HG03045 (cell line): ENCODE measurements around the gene HIP1R.
"Not testable (repeated sequence)": the region's sequence is repeated elsewhere in the genome, so short reads cannot be mapped to it uniquely, and the experiment has no call there.

Experiments
- ATAC-seq: cut with Tn5 transposase; IDR thresholded peaks from one replicate; pipeline ENCODE4 v1.9.1; 2021; ENCODE audit warnings: mild to moderate bottlenecking, moderate library complexity; ENCODE audit not compliant: unreplicated experiment

The HIP1R gene

DNA sequence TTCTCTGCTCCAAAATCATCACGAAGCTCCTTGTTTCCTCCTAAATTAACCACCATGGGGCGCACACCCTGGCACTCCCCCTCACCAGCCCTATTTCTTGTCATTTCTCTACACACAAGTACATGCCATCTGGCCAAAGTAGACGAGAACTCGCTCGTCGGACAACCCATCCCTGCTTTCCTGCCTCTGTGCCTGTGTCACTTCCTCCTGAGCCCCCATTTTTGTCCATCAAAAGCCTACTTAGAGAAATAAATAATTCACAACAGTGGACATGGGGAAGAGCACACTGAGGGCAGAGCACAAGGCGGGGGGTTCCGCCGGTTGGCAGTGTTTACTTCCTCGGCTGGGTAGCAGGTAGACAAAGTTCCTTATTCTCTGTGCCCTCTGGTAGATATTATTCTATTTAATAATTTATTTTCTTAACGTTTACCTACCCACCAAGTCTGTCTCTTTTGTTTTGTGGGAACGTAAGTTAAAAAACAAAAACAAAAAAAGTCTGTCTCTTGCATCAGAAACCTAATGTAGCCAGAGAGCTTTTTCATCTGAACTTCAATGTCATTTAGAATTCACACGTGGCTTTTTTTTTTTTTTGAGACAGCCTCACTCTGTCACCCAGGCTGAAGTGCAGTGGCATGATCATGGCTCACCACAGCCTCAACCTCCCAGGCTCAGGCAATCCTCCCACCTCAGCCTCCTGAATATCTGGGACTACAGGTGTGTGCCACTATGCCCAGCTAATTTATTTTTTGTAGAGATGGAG lies 54.7 kb downstream of the HIP1R start:
- no peak for ATAC-seq

GRCh38 chr12:122891661-122892525 lies 56.6 kb downstream of the HIP1R start:
- ATAC-seq = no peak

DNA sequence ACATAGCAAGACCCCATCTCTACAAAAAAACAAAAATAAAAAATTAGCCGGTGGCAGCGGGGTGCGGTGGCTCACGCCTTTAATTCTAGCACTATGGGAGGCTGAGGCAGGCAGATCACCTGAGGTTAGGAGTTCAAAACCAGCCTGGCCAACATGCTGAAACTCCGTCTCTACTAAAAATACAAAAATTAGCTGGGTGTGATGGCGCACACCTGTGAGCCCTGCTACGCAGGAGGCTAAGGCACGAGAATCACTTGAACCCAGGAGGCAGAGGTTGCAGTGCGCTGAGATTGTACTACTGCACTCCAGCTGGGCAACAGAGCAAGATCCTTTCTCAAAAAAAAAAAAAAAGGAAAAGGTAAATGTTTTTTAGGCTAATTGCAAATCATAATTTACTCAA lies 57.5 kb downstream of the HIP1R start:
- not testable (repeated sequence) for ATAC-seq

DNA sequence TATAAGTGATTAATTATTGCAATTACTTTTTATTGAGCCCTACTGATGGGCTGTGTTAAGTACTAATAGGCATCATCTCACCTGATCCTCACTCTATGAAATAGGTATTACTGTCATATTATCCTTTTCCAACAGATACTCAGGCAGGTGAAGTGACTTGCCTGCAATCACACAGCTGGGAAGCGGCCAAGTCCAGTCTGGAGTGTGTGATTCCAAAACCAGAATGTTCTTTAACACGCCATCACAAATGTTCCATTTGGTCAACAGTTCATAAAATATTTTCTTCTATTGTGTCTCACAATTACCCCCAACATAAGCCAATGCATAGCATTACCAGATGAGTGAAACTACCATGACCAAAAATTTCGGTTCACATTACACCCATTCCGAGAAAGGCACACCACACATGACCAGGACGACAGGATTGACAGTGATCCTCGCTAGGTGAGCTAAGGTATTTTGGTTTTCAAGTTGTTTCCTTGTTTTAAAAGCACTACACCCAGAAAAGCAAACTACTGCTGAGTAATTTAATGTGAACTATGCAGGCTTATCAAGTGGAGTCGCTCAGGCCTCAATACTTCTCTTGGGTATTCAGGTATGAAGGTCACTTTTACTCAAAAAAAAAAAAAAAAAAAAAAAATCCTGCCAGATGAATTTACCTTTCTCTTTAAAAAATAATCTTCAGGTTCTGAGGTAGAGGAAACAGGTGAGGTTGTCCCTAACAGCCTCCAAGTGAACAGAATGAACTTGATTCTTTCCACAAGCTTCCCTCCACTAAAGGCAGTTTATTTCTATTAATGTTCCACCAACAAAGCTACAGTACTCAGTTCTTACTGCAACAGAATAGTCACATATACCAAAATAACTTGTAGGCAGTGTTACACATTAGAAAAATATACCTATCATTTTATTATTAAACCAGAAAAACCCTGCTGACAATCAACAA lies 58.2 kb downstream of the HIP1R start:
- ATAC-seq = no peak

DNA sequence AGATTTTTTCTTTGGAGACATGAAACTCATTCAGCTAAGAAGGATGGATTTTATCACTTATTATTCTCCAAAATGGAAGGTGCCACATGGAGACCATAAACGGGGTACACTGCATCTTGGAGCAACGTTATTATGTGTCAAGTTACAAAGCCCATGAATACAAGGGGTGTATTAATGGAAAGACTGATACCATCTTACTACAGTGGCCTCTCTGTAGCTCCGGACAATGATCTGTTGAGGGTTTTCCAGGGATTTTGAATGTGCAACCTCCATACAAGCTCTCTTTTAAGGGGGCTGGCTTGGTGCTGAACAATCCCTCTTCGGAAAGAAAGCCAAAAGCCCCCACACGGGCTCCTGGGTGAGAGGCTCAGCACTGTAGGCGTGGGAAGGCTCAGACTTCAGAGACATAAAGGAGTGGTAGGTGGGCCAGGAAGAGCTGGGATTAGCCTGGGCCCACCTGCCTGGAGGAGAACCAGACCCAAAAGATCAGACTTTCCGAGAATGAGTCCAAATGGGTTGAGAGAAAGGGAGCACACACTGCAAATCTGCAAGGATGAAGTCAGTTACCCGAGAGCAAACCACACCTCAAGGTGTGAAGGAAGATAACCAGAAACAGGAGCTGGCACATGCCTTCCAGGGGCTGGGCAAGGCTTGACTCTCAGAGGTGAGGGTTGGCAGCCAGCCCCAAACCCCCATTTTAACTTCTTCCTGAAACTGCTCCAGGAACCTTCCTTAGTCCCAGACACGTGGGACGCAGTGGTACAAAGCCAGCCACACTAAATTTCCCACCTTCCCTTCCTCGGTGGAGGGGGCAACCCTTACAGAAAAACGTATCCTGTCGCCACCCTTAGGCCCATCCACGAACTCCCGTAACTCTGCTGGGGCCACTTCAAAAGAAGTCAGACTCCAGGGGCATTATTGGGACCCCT lies 59.2 kb downstream of the HIP1R start:
- ATAC-seq = no peak

GRCh38 chr12:122895320-122895703 lies 60.1 kb downstream of the HIP1R start:
- no peak for ATAC-seq

GRCh38 chr12:122895704-122896636 lies 60.7 kb downstream of the HIP1R start, which contains the start of gene VPS37B:
Gene VPS37B, minus strand, starts transcription at chr12:122896124. Its CDS starts 62 bp downstream, at chr12:122896062.
- peak; percentile 60 for ATAC-seq

GRCh38 chr12:122896662-122897061 lies 61.4 kb downstream of the HIP1R start:
- no peak for ATAC-seq

GRCh38 chr12:122899887-122900286 lies 64.6 kb downstream of the HIP1R start:
- no peak for ATAC-seq

GRCh38 chr12:122902854-122903692 lies 67.8 kb downstream of the HIP1R start:
- no peak for ATAC-seq

- no peak for ATAC-seq
Measured at GRCh38 chr12:122903693-122904034, 68.4 kb downstream of the HIP1R start.

DNA sequence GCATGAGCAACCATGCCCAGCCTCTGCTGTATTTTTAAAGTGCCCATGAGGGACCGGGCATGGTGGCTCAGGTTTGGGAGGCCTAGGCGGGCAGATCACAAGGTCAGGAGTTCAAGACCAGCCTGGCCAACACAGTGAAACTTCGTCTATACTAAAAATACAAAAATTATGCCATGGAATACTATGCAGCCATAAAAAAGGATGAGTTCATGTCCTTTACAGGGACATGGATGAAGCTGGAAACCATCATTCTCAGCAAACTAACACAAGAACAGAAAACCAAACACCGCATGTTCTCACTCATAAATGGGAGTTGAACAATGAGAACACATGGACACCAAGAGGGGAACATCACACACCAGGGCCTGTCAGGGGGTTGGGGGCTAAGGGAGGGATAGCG lies 70.0 kb downstream of the HIP1R start:
- not testable (repeated sequence) for ATAC-seq

- no peak for ATAC-seq
Measured at GRCh38 chr12:122908915-122909314, 73.7 kb downstream of the HIP1R start.

DNA sequence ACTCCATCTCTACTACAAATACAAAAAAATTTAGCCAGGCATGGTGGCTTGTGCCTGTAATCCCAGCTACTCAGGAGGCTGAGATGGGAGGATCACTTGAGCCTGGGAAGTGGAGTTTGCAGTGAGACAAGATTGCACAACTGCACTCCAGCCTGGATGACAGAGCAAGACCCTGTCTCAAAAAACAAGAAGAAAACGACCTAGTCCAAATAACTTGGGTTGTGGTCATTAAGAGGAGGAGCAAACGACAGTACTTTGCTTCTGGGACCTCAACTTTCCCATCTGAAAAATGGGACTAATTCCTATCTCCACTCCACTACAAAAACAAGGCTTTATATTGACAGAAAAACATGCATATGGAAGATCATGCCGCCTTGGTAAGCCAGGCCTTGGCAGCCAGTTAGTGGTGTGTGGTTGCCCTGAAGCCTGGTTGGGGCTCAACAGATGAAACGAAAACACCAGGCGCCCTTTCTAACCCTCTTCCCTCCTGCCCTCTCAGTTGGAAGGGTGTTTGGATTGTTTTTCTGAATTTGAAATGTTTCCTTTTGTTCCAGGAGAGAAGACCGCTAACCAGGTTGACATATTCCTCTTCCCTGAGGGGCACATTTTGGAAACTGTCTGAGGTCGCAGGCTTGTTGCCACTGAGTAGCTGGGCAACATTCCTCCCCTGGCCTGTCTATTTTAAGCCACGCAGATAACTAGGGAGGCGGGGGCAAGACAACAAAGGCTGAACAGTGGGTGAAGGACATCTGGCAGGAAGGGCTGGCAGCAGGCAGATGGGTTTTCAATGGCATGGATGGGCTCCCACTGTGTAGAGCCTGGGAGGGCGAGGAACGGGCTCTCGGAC lies 74.4 kb downstream of the HIP1R start:
- ATAC-seq = no peak
